KMS-11 (cell line): Measurements from ENCODE around the gene LIAS.
"Not testable (repeated sequence)": the region's sequence is repeated elsewhere in the genome, so short reads cannot be mapped to it uniquely, and the experiment has no call there.

Source experiments
- H2AFZ ChIP-seq: fragments of 200-600 bp; sonication (generic); 2 replicates; pipeline ENCODE4 v1.6.1; 2016; ENCODE audit warnings: antibody characterized with exemption, mixed run types, low read depth
- H3K27ac ChIP-seq: fragments of 200-600 bp; sonication (generic); 2 replicates; pipeline ENCODE4 v1.6.1; 2016; ENCODE audit warnings: mild to moderate bottlenecking, mixed run types
- H3K27me3 ChIP-seq: fragments of 200-600 bp; sonication (generic); 2 replicates; pipeline ENCODE4 v1.6.1; 2017; ENCODE audit warnings: mild to moderate bottlenecking, low read depth, mixed run types, moderate library complexity; ENCODE audit not compliant: insufficient read depth
- H3K36me3 ChIP-seq: fragments of 200-600 bp; sonication (generic); 2 replicates; pipeline ENCODE4 v1.6.1; 2017; ENCODE audit warnings: mild to moderate bottlenecking, mixed run types; ENCODE audit not compliant: insufficient read depth
- H3K4me1 ChIP-seq: fragments of 200-600 bp; sonication (generic); 2 replicates; pipeline ENCODE4 v1.6.1; 2016; ENCODE audit warnings: mild to moderate bottlenecking, low read depth, mixed run types; ENCODE audit not compliant: poor library complexity, severe bottlenecking
- H3K4me2 ChIP-seq: fragments of 200-600 bp; sonication (generic); 2 replicates; pipeline ENCODE4 v1.7.0; 2016; ENCODE audit warnings: mild to moderate bottlenecking, mixed run types
- H3K4me3 ChIP-seq: fragments of 200-600 bp; sonication (generic); IDR thresholded peaks from 2 replicates; pipeline ENCODE4 v1.6.1; 2017; ENCODE audit warnings: low read depth, low read length, mixed read lengths; ENCODE audit not compliant: insufficient read depth
- H3K79me2 ChIP-seq: fragments of 200-600 bp; sonication (generic); 2 replicates; pipeline ENCODE4 v1.6.1; 2016; ENCODE audit warnings: low read depth, mixed run types; ENCODE audit not compliant: insufficient read depth
- H3K9ac ChIP-seq: fragments of 200-600 bp; sonication (generic); 2 replicates; pipeline ENCODE4 v1.6.1; 2016; ENCODE audit warnings: mild to moderate bottlenecking, mixed run types
- H4K20me1 ChIP-seq: fragments of 200-600 bp; sonication (generic); 2 replicates; pipeline ENCODE4 v1.6.1; 2016; ENCODE audit warnings: mild to moderate bottlenecking, mixed run types; ENCODE audit not compliant: insufficient read depth
- CTCF ChIP-seq: fragments of 200-600 bp; sonication (generic); conservative IDR thresholded peaks from 2 replicates; pipeline ENCODE4 v1.6.1; 2017; ENCODE audit warnings: low read depth, mild to moderate bottlenecking, antibody characterized with exemption, low read length, moderate library complexity, mixed read lengths

The LIAS gene

GRCh38 chr4:39514888-39515401, 56.1 kb downstream of the LIAS start:
- H3K4me1 ChIP-seq = peaks cover 3% of the 10 kb centered on the region
- H3K4me2 ChIP-seq = no peak overlapping the region
- no peaks in the 10 kb centered on the region for H3K27me3 ChIP-seq
- no peaks in the 10 kb centered on the region for H3K79me2 ChIP-seq
- H3K9ac ChIP-seq = no peak overlapping the region
- H4K20me1 ChIP-seq = no peaks in the 10 kb centered on the region
- no peaks in the 10 kb centered on the region for H3K36me3 ChIP-seq
- H3K27ac ChIP-seq = no peak overlapping the region
- H2AFZ ChIP-seq = no peak overlapping the region
- TF ChIP-seq CTCF = no peak
- no peak overlapping the region for H3K4me3 ChIP-seq

- not testable (repeated sequence) for H3K4me2 ChIP-seq, H3K27ac ChIP-seq, H3K4me1 ChIP-seq, H3K36me3 ChIP-seq, H4K20me1 ChIP-seq, H3K27me3 ChIP-seq, H3K79me2 ChIP-seq, H3K4me3 ChIP-seq, H3K9ac ChIP-seq, H2AFZ ChIP-seq
Observed at GRCh38 chr4:39515669-39516401, 57.0 kb downstream of the LIAS start.

- H3K27ac ChIP-seq = no peak overlapping the region
- H2AFZ ChIP-seq = no peak overlapping the region
- H3K9ac ChIP-seq = no peak overlapping the region
- no peak overlapping the region for H3K4me2 ChIP-seq
- no peaks in the 10 kb centered on the region for H4K20me1 ChIP-seq
- H3K4me1 ChIP-seq = peaks cover 3% of the 10 kb centered on the region
- no peaks in the 10 kb centered on the region for H3K36me3 ChIP-seq
- no peak overlapping the region for H3K4me3 ChIP-seq
- H3K27me3 ChIP-seq = no peaks in the 10 kb centered on the region
- H3K79me2 ChIP-seq = no peaks in the 10 kb centered on the region
- TF ChIP-seq CTCF = no peak
Observed at GRCh38 chr4:39516407-39516966, 57.6 kb downstream of the LIAS start.

- no peaks in the 10 kb centered on the region for H4K20me1 ChIP-seq
- H3K79me2 ChIP-seq = no peaks in the 10 kb centered on the region
- H3K9ac ChIP-seq = no peak overlapping the region
- no peak overlapping the region for H3K4me2 ChIP-seq
- H2AFZ ChIP-seq = no peak overlapping the region
- H3K36me3 ChIP-seq = no peaks in the 10 kb centered on the region
- peaks cover 3% of the 10 kb centered on the region for H3K4me1 ChIP-seq
- H3K4me3 ChIP-seq = no peak overlapping the region
- no peak overlapping the region for H3K27ac ChIP-seq
- no peaks in the 10 kb centered on the region for H3K27me3 ChIP-seq
- no peak for TF ChIP-seq CTCF
Observed at GRCh38 chr4:39518484-39518883, 59.6 kb downstream of the LIAS start.

GRCh38 chr4:39521253-39521919, 62.5 kb downstream of the LIAS start:
- no peak overlapping the region for H3K4me2 ChIP-seq
- H3K79me2 ChIP-seq = 0 out of 2 replicates have a peak, but pooled peaks cover 5% of the 10 kb centered on the region
- no peak overlapping the region for H3K9ac ChIP-seq
- TF ChIP-seq CTCF = no peak
- H3K27ac ChIP-seq = no peak overlapping the region
- H3K4me3 ChIP-seq = no peak overlapping the region
- no peaks in the 10 kb centered on the region for H4K20me1 ChIP-seq
- no peak overlapping the region for H2AFZ ChIP-seq
- H3K4me1 ChIP-seq = peaks cover 4% of the 10 kb centered on the region
- no peaks in the 10 kb centered on the region for H3K27me3 ChIP-seq
- H3K36me3 ChIP-seq = no peaks in the 10 kb centered on the region
